Body of pancreas (tissue), 4 donors: ENCODE results near the gene IMMT.

Experiments
- POLR2A ChIP-seq, 3 donors: fragments of 450-650 bp; IDR thresholded peaks; one replicate each; pipeline ENCODE4 v1.6.1; 2016; ENCODE audit warnings: antibody characterized with exemption in 3 of 3, mild to moderate bottlenecking in 2 of 3
- TF ChIP-seq, protein P1 (sequence below), 7 experiments: fragments of 450-650 bp in 4 of 7; fragments of 200-600 bp in 3 of 7; sonication (generic) in 3 of 7; IDR thresholded peaks; one replicate each; pipeline ENCODE4 v1.5.1; 2016 to 2019; ENCODE audit warnings: antibody characterized with exemption in 7 of 7

DNA sequence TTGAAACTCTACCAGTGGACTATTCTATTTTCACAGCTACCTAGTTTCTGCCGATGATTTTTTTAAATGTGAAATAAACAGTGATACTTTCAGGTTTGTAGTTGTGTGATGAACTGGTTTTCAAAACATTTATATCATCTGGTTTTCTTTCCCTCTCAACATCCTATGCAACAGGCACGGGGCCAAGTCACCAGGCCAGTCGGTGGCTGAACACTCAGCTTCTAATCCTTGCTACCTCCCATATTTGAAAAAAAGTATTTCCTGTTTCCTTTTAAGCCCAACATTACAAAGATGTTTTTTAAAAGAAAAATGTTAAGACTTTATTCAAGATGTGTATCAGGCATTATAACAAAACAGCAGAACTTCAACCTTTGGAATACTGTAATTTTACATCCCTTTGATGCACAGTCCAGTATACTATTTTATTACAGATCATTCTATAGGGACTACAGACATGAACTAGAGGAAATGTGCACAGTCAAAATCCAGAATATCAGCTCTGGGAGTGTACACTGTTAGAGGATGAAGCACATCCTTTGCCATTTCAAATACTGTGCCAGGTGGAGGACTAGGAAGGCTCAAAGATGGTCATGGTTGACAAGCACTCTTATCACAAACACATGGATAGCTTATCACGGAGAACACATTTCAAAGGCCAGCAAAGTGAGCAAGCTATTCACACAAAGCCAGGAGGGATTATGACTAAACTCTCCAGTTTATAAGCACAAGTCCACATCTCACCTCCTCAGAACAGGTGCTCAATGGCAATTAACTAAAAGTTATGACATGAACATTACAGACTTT lies 18.6 kb upstream of the IMMT start:
- TF ChIP-seq, protein P1, sequence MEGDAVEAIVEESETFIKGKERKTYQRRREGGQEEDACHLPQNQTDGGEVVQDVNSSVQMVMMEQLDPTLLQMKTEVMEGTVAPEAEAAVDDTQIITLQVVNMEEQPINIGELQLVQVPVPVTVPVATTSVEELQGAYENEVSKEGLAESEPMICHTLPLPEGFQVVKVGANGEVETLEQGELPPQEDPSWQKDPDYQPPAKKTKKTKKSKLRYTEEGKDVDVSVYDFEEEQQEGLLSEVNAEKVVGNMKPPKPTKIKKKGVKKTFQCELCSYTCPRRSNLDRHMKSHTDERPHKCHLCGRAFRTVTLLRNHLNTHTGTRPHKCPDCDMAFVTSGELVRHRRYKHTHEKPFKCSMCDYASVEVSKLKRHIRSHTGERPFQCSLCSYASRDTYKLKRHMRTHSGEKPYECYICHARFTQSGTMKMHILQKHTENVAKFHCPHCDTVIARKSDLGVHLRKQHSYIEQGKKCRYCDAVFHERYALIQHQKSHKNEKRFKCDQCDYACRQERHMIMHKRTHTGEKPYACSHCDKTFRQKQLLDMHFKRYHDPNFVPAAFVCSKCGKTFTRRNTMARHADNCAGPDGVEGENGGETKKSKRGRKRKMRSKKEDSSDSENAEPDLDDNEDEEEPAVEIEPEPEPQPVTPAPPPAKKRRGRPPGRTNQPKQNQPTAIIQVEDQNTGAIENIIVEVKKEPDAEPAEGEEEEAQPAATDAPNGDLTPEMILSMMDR (IDR thresholded peaks at IDR 0.05): no peak
- no peak for TF ChIP-seq POLR2A (IDR thresholded peaks at IDR 0.05)
